NCI-H1048 (cell line): ENCODE results near the gene TERB2.
"Not testable (repeated sequence)": the region's sequence is repeated elsewhere in the genome, so short reads cannot be mapped to it uniquely, and the experiment has no call there.

ENCODE experiments used
- DNase-seq: peaks from one replicate; lab custom pipeline; 2025; lab: John Stamatoyannopoulos, UW

Gene TERB2

GRCh38 chr15:45003731-45004410 is 47.4 kb downstream of the TERB2 start:
- not testable (repeated sequence) for DNase-seq

DNA sequence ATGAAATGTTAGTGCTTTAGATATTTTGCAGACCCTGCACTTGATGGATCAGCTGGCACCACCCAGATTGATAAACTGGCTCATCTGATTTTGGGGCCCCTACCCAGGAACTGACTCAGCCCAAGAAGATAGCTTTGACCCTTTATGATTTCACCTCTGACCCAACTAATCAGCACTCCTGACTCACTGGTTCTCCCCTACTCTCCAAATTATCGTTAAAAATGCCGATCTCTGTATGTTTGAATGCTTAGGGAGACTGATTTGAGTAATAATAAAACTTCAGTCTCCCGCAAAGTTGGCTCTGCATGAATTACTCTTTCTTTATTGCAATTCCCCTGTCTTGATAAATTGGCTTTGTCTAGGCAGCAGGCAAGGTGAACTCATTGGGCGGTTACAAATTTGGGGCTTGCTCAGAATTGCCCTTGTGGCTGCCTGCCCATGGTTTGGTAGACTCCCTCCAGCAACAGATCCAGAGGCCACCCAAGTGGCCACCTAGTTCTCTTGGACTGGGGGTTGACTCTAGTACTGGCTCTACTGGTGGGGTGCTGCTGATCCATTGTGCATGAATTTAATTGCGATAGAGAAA is 48.2 kb downstream of the TERB2 start:
- not testable (repeated sequence) for DNase-seq

- no peak for DNase-seq
These were observed 52.6 kb downstream of the TERB2 start for GRCh38 chr15:45009046-45009445.

DNA sequence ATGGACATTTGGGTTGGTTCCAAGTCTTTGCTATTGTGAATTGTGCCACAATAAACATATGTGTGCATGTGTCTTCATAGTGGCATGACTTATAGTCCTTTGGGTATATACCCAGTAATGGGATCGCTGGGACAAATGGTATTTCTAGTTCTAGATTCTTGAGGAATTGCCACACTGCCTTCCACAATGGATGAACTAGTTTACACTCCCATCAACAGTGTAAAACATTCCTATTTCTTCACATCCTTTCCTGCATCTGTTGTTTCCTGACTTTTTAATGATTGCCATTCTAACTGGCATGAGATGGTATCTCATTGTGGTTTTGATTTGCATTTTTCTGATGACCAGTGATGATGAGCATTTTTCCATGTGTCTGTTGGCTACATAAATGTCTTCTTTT is 58.6 kb downstream of the TERB2 start:
- not testable (repeated sequence) for DNase-seq

- not testable (repeated sequence) for DNase-seq
These were observed 63.9 kb downstream of the TERB2 start for GRCh38 chr15:45020222-45020900.

GRCh38 chr15:45020901-45021259 is 64.4 kb downstream of the TERB2 start:
- not testable (repeated sequence) for DNase-seq

DNA sequence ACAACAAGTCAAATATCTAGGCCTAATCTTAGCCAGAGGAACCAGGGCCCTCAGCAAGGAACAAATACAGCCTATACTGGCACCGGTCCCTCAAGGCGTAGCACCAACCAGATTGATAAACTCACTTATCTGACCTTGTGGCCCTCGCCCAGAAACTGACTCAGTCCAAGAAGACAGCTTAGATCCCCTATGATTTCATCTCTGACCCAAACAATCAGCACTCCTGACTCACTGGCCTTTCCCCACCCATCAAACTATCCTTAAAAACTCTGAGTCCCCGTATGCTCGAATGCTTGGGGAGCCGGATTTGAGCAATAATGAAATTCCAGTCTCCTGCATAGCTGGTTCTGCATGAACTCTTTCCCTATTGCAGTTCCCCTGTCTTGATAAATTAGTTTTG is 64.9 kb downstream of the TERB2 start:
- no peak for DNase-seq

GRCh38 chr15:45022871-45023658 is 66.6 kb downstream of the TERB2 start, which contains the start of gene SORD:
Gene SORD, plus strand, starts transcription at chr15:45023195. Its CDS starts 89 bp downstream, at chr15:45023284.
- peak; percentile 88 for DNase-seq

GRCh38 chr15:45023659-45024225 is 67.3 kb downstream of the TERB2 start:
- no peak for DNase-seq

DNA sequence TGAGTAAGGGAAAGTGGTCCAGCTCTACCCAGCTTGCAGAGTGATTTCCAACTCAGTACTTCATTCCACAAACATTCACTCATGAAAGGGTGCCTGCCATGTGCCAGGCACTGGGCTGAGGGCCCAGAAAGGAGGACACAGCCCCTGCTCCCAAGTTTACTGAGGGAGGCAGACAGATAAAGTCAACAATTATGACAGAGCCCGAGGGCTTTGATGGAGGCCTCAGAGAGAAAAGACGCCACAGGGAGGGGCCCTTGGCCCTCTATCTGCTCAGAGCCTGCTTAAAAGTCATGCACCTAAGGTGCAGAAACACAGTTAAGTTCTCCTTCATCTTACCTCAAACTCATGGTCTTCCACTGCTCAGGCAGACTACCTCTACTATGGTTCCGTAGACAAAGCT is 68.2 kb downstream of the TERB2 start:
- DNase-seq, result not testable (repeated sequence)

DNA sequence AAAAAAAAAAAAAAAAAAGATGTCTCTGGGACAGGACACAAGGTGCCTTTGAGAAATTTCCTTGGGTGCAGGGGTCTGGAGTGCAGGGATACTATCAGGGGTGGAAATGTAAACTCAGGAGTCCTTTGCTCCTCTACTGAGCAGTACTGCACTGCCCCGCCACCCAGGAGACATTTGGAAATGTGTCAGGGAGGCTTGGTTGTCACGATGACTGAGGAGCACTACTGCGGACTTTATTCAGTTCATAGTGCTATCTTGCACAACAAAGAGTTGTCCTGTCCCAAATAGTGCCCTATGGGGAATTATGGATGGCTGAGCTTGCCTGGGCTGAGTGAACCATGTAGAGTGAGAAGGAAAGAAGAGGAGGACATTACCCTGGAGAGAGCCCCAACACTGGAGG is 69.1 kb downstream of the TERB2 start:
- not testable (repeated sequence) for DNase-seq

DNA sequence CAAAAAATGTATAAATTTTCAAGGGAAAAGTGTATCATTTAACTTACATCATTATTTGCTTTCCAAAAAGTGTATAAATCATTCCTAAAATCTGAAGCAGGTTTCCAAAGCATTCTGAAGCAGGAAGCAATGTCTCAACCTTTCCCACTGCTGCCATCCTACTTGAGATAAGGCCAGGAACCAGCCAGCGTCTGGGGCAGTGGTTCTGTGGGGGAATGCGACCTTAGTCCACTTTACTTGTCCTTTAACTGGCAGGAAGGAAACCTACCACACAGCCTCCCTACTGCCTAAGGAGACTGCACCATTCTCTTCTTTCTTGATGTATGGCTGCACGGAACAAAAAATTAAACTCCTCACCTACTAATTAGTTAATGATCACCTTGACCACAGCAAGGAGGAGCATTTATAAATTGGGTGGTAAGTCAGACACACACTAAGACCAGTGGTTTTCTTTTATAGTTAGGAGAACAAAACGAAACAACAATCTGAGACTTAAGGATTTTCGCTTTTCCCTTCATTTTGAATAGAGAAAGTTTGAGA is 70.2 kb downstream of the TERB2 start:
- no peak for DNase-seq

DNA sequence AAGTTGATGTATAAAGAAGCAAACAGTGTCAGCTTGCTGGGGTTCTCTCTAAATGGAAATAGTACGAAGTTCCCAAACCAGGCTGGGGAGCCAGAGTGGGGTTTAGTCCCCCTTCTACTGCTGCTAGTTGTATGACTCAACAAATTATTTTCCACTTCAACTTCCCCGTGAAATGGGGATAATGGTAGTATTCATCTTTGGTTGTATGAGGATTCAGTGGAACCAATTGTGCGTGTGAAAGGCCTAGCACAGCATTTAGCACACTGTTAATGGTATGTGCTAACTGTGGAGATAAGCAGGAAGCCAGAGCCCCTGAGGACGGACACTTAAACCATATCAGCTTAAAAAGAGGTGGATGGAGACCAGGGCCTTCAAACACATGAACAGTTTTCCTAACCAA is 70.7 kb downstream of the TERB2 start:
- no peak for DNase-seq
